Small intestine (tissue), 7 donors: ENCODE measurements around the gene TMEM62. TPM values are rescaled to one million over a fixed set of nuclear protein-coding genes. Genes with fewer than 3 reads are reported as not detected.
"Not testable (repeated sequence)": the region's sequence is repeated elsewhere in the genome, so short reads cannot be mapped to it uniquely, and the experiment has no call there.

Experiments
- DNase-seq, 2 donors: peaks; one replicate each; pipeline versions ENCODE4 v3.0.0 to v3.0.0-alpha.2; 2013
- FAIRE-seq: peaks from 2 replicates; lab custom pipeline; 2012; peaks lifted over from hg19 to GRCh38; lab: Jason Lieb, UNC
- H3K27ac ChIP-seq, 3 donors: one replicate each; pipeline ENCODE4 v1.5.1; 2013; ENCODE audit warnings: low read length in 2 of 3, mild to moderate bottlenecking in 2 of 3, control low read depth in 1 of 3, inconsistent platforms in 1 of 3, low read depth in 1 of 3, moderate library complexity in 1 of 3
- H3K27me3 ChIP-seq, 3 donors: one replicate each; pipeline ENCODE4 v1.6.1; 2013; ENCODE audit warnings: low read length in 3 of 3, inconsistent platforms in 1 of 3; ENCODE audit not compliant: control insufficient read depth in 3 of 3, insufficient read depth in 3 of 3
- H3K36me3 ChIP-seq, 3 donors: one replicate each; pipeline ENCODE4 v1.6.1; 2013; ENCODE audit warnings: low read length in 3 of 3, inconsistent platforms in 1 of 3, low read depth in 1 of 3, mild to moderate bottlenecking in 1 of 3, moderate library complexity in 1 of 3; ENCODE audit not compliant: control insufficient read depth in 3 of 3, insufficient read depth in 2 of 3
- H3K4me1 ChIP-seq, 3 donors: one replicate each; pipeline ENCODE4 v1.6.1; 2013; ENCODE audit warnings: low read length in 2 of 3, inconsistent platforms in 1 of 3, low read depth in 1 of 3, mild to moderate bottlenecking in 1 of 3, moderate library complexity in 1 of 3; ENCODE audit not compliant: control insufficient read depth in 3 of 3, insufficient read depth in 2 of 3
- H3K4me3 ChIP-seq, 3 donors: one replicate each; pipeline ENCODE4 v1.5.1; 2013; ENCODE audit warnings: low read length in 3 of 3, control low read depth in 1 of 3, inconsistent platforms in 1 of 3, low read depth in 1 of 3, mild to moderate bottlenecking in 1 of 3, moderate library complexity in 1 of 3
- H3K9me3 ChIP-seq, 2 donors: one replicate each; pipeline ENCODE4 v1.6.1; 2013; ENCODE audit warnings: low read depth in 1 of 2, low read length in 1 of 2; ENCODE audit not compliant: control insufficient read depth in 2 of 2, insufficient read depth in 1 of 2
- WGBS, 3 donors: extraction: QIAGEN DNeasy Blood & Tissue Kit; methylation state at CpG; one replicate each; pipeline ENCODE4 v1.1.7; 2013; 5-methylcytosine and 5-hydroxymethylcytosine counted together
- polyA plus RNA-seq, 4 donors: library from polyadenylated mRNA; stranded (reverse) in 3 of 4; unstranded in 1 of 4; fragments of 200-250 nt in 3 of 4; fragments of 120-200 nt in 1 of 4; gene quantifications; one replicate each; pipeline versions ENCODE4 v1.2.1 to v1.2.3, GENCODE V29; 2013
- donor health status: healthy with polysubstance abuse.
- donor health status: control.
- donor health status: control.
- donor health status: Bipolar disorder and iron deficiency.
- donor health status: healthy.

Gene TMEM62
- polyA plus RNA-seq, 4 donors, result 21.3 to 36.6 (median 30.3) TPM

DNA sequence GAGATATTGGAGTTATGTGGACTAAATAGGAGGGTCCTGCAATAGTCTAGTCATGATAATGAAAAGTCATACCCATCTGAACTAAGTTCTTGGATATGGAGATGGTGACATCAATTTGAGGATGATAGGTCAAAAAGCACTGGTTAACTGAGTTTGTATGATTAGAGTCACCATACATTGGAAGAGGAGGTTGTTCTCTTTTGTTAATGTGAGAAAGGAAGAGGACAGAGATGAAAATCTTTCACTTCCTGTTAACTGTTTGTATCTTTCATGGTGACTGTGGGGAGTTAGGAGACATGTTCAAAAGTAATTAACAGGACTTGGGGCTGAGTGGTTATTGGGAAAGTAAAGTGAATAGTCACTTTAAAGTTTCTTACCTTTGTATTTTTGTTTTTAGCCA, 11.1 kb downstream of the TMEM62 start:
- peaks cover 3 to 18% (median 10%) of the 10 kb centered on the region in 3 donors for H3K36me3 ChIP-seq

DNA sequence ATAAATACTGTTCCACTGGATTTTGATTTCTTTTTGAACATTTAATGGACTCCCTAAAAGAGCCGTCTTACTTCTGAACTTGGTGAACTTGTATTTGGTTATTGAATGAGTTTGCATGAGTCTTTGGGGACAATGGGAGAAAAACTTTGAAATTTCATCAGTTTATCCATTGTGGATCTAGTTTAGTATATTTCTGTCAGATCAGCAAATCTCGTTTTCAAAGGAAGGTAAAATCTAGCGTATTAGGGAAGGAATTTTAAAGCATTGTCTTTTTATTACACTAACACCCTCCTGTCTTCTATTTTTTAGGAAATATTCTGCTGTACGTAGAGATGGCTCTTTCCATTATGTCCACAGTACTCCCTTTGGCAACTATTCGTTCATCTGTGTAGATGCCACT, 12.8 kb downstream of the TMEM62 start:
- WGBS, 3 donors, result 89 to 92% (median 91%) methylated on average over 5 of the region's 5 CpGs
- H3K36me3 ChIP-seq, result peaks cover 2 to 11% (median 9%) of the 10 kb centered on the region in 3 donors
- H3K4me1 ChIP-seq, result no peaks in the 10 kb centered on the region
- no peaks in the 10 kb centered on the region for H3K9me3 ChIP-seq
- no peak overlapping the region for H3K4me3 ChIP-seq
- DNase-seq (no peak), FAIRE-seq (no peak)
- no peak overlapping the region for H3K27ac ChIP-seq
- no peaks in the 10 kb centered on the region for H3K27me3 ChIP-seq

More for the DNA sequence above, 11.1 kb downstream of the TMEM62 start:
- H3K4me1 ChIP-seq, result no peaks in the 10 kb centered on the region
- H3K4me3 ChIP-seq, result no peak overlapping the region
- DNase-seq (no peak), FAIRE-seq (no peak)
- H3K9me3 ChIP-seq, result peaks cover 0 to 7% of the 10 kb centered on the region in 2 donors
- H3K27ac ChIP-seq, result no peak overlapping the region
- H3K27me3 ChIP-seq, result no peaks in the 10 kb centered on the region

DNA sequence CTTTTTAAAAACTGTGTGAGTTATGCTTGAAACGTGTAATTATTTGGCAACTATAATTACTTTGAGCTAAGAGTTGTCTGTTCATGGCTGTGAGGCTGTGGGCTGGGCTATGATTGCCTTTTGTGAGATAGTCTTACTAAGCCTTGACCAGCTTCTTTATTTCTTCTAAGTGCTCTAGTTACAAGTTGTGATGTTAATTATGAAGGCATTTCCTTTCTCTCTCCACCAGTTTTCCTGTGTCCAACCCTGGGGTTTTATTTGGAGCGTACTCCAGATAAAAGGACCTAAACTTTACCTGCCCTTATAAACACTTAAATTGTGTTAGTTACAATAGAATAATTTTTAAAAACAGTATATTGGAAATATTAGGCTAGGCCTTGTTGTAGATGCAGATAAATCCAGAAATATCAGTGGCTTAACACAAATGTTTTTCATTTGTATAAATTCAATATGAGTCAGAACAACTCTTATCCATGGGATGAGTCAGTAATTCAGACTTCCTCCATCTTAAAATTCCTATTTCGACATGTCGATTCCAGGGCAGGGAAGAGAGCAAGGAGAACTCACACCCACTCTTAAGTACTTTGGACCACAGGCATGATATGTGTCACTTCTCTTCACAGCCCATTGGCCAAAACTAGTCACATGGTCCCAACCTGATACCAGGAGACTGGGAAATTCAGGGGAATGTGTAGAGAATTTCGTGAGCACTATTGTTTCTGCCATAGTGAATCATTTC, 17.0 kb downstream of the TMEM62 start:
- no peak overlapping the region for H3K4me3 ChIP-seq
- H3K9me3 ChIP-seq, result no peaks in the 10 kb centered on the region
- WGBS, 3 donors, result 88 to 96% (median 90%) methylated on average over 5 of the region's 5 CpGs
- DNase-seq (peak in 1 of 2 donors; percentile 36), FAIRE-seq (no peak)
- H3K27ac ChIP-seq, result no peak overlapping the region
- H3K4me1 ChIP-seq, result no peaks in the 10 kb centered on the region
- H3K36me3 ChIP-seq, result peaks cover 2 to 17% (median 11%) of the 10 kb centered on the region in 3 donors
- no peaks in the 10 kb centered on the region for H3K27me3 ChIP-seq

DNA sequence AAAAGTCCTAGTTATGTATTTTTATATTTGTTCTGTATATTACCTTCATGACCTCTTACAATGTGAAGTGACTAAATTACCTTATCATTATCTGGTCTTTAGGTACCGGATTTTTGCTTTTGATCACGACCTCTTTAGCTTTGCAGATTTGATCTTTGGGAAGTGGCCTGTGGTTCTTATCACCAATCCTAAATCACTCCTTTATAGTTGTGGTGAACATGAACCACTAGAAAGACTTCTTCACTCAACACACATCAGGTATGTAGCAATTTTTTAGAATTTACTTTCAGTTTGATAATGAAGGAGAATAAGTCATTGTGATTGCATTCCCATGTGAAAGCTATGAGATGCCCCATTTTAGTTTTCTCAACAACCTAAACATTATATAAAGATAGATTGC, 18.3 kb downstream of the TMEM62 start:
- no peaks in the 10 kb centered on the region for H3K9me3 ChIP-seq
- FAIRE-seq (no peak), DNase-seq (no peak)
- 68 to 90% (median 78%) methylated on average over 2 of the region's 2 CpGs for WGBS, 3 donors
- no peak overlapping the region for H3K4me3 ChIP-seq
- H3K27me3 ChIP-seq, result no peaks in the 10 kb centered on the region
- no peaks in the 10 kb centered on the region for H3K4me1 ChIP-seq
- no peak overlapping the region for H3K27ac ChIP-seq
- peaks cover 2 to 17% (median 9%) of the 10 kb centered on the region in 3 donors for H3K36me3 ChIP-seq

- H3K9me3 ChIP-seq, result no peaks in the 10 kb centered on the region
- DNase-seq (no peak), FAIRE-seq (no peak)
- H3K4me1 ChIP-seq, result no peaks in the 10 kb centered on the region
- peaks cover 2 to 17% (median 11%) of the 10 kb centered on the region in 3 donors for H3K36me3 ChIP-seq
- no peaks in the 10 kb centered on the region for H3K27me3 ChIP-seq
- no peak overlapping the region for H3K4me3 ChIP-seq
- H3K27ac ChIP-seq, result no peak overlapping the region
Measured at GRCh38 chr15:43153269-43153668, 19.9 kb downstream of the TMEM62 start.

DNA sequence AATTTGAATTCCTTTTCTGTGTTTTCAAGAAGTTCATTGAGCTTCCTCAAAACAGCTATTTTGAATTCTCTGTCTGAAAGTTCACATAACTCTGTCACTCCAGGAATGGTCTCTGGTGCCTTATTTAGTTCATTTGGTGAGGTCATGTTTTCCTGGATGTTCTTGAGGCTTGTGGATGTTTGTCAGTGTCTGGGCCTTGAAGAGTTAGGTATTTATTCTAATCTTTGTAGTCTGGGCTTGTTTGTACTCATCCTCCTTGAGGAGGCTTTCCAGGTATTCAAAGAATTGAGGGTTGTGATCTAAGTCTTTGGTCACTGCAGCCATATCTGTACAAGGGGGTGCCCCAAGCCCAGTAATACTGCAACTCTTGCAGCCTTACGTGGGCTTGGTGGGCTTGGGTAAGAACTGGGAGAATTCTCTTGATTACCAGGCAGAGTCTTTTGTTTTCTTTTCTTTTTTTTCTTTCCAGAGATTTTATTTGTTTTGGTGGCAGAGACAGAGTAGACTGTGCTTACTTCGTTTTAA, 32.5 kb downstream of the TMEM62 start:
- 93 to 95% (median 95%) methylated on average over 1 to 2 of the region's 2 CpGs for WGBS, 3 donors
- FAIRE-seq (no peak), DNase-seq (no peak)
- H3K4me1 ChIP-seq, result no peaks in the 10 kb centered on the region
- H3K27ac ChIP-seq, result no peak overlapping the region
- H3K27me3 ChIP-seq, result no peaks in the 10 kb centered on the region
- no peaks in the 10 kb centered on the region for H3K9me3 ChIP-seq
- H3K4me3 ChIP-seq, result no peak overlapping the region
- H3K36me3 ChIP-seq, result peaks cover 6 to 24% (median 6%) of the 10 kb centered on the region in 3 donors

- H3K9me3 ChIP-seq, H3K4me3 ChIP-seq, DNase-seq, H3K27ac ChIP-seq, H3K4me1 ChIP-seq, H3K27me3 ChIP-seq, FAIRE-seq: not testable (repeated sequence)
- 97 to 99% (median 98%) methylated on average over 14 to 26 of the region's 28 CpGs for WGBS, 3 donors
- peaks cover 6 to 24% (median 6%) of the 10 kb centered on the region in 3 donors for H3K36me3 ChIP-seq
Measured at GRCh38 chr15:43167261-43167660, 33.9 kb downstream of the TMEM62 start.

GRCh38 chr15:43168192-43169107, 35.1 kb downstream of the TMEM62 start:
- no peaks in the 10 kb centered on the region for H3K27me3 ChIP-seq
- FAIRE-seq (no peak), DNase-seq (no peak)
- H3K4me1 ChIP-seq, result no peaks in the 10 kb centered on the region
- peaks cover 6 to 23% (median 10%) of the 10 kb centered on the region in 3 donors for H3K36me3 ChIP-seq
- no peak overlapping the region for H3K4me3 ChIP-seq
- no peak overlapping the region for H3K27ac ChIP-seq
- 75 to 91% (median 77%) methylated on average over 2 of the region's 2 CpGs for WGBS, 3 donors
- peaks cover 0 to 4% of the 10 kb centered on the region in 2 donors for H3K9me3 ChIP-seq
